NCI-H2029 (cell line): Measurements from ENCODE around the gene CPED1.
"Not testable (repeated sequence)": the region's sequence is repeated elsewhere in the genome, so short reads cannot be mapped to it uniquely, and the experiment has no call there.

ENCODE experiments used
- DNase-seq: peaks from one replicate; lab custom pipeline; 2025; lab: John Stamatoyannopoulos, UW

The CPED1 gene

GRCh38 chr7:121286186-121286585, 297.7 kb downstream of the CPED1 start:
- no peak for DNase-seq

- DNase-seq, result no peak
These were observed 298.5 kb downstream of the CPED1 start for GRCh38 chr7:121286742-121287734.

GRCh38 chr7:121288894-121289293, 300.4 kb downstream of the CPED1 start:
- no peak for DNase-seq

- not testable (repeated sequence) for DNase-seq
These were observed 301.4 kb downstream of the CPED1 start for GRCh38 chr7:121289930-121290329.

- no peak for DNase-seq
These were observed 306.0 kb downstream of the CPED1 start for GRCh38 chr7:121294448-121294992.

- DNase-seq, result no peak
These were observed 309.3 kb downstream of the CPED1 start for GRCh38 chr7:121297843-121298242.

- no peak for DNase-seq
These were observed 310.3 kb downstream of the CPED1 start for GRCh38 chr7:121298831-121299239.

GRCh38 chr7:121300685-121301420, 312.3 kb downstream of the CPED1 start:
- DNase-seq, result no peak

- DNase-seq, result no peak
These were observed 313.1 kb downstream of the CPED1 start for GRCh38 chr7:121301446-121302213.

GRCh38 chr7:121302214-121302745, 313.8 kb downstream of the CPED1 start:
- no peak for DNase-seq

- DNase-seq, result no peak
These were observed 315.1 kb downstream of the CPED1 start for GRCh38 chr7:121303422-121304101.

GRCh38 chr7:121304102-121304658, 315.7 kb downstream of the CPED1 start:
- no peak for DNase-seq

GRCh38 chr7:121305109-121305508, 316.6 kb downstream of the CPED1 start:
- no peak for DNase-seq

GRCh38 chr7:121306565-121306964, 318.1 kb downstream of the CPED1 start:
- no peak for DNase-seq

GRCh38 chr7:121307021-121307574, 318.6 kb downstream of the CPED1 start:
- DNase-seq, result no peak

- no peak for DNase-seq
These were observed 324.8 kb downstream of the CPED1 start for GRCh38 chr7:121313220-121313792.

GRCh38 chr7:121313793-121314676, 325.5 kb downstream of the CPED1 start:
- peak; percentile 44 for DNase-seq

- DNase-seq, result not testable (repeated sequence)
These were observed 326.7 kb downstream of the CPED1 start for GRCh38 chr7:121315170-121315569.

- peak; percentile 9 for DNase-seq
These were observed 333.9 kb downstream of the CPED1 start for GRCh38 chr7:121322460-121322859.
